GM12878 (cell line): ENCODE measurements around the gene CMTM4. TPM values are rescaled to one million over a fixed set of nuclear protein-coding genes. Genes with fewer than 3 reads are reported as not detected.

ENCODE experiments used
- ASH2L ChIP-seq: fragments of 300-600, 200-600 bp; sonication (generic); IDR thresholded peaks from 2 replicates; pipeline ENCODE4 v1.6.1; 2017; ENCODE audit warnings: low read depth, mild to moderate bottlenecking, borderline replicate concordance
- BRCA1 ChIP-seq: IDR thresholded peaks from 2 replicates; pipeline ENCODE4 v1.6.1; 2011; ENCODE audit warnings: low read depth, low read length, improper control_type of control experiment
- CBX5 ChIP-seq: sonication (generic); IDR thresholded peaks from 2 replicates; pipeline ENCODE4 v1.6.1; 2016; ENCODE audit warnings: low read depth, moderate library complexity, mild to moderate bottlenecking, inconsistent platforms
- CUX1 ChIP-seq: IDR thresholded peaks from 2 replicates; pipeline ENCODE4 v1.6.1; 2012; ENCODE audit warnings: improper control_type of control experiment, low read depth, low read length; ENCODE audit not compliant: insufficient replicate concordance
- EZH2 ChIP-seq: IDR thresholded peaks from 2 replicates; pipeline ENCODE4 v1.6.1; 2012; ENCODE audit warnings: low read depth, mild to moderate bottlenecking, control low read depth, inconsistent platforms, low read length, borderline replicate concordance; ENCODE audit not compliant: control insufficient read depth
- IKZF2 ChIP-seq, 2 experiments: fragments of 450-650 bp; IDR thresholded peaks; 2 replicates each; pipeline ENCODE4 v1.6.1; 2017; ENCODE audit warnings: mild to moderate bottlenecking in 2 of 2, moderate library complexity in 2 of 2
- MXI1 ChIP-seq: fragments of 150-350 bp; IDR thresholded peaks from 2 replicates; pipeline ENCODE4 v1.6.1; 2011; ENCODE audit warnings: low read depth, mild to moderate bottlenecking, inconsistent platforms, low read length, improper control_type of control experiment
- NFYA ChIP-seq: IDR thresholded peaks from 2 replicates; pipeline ENCODE4 v1.6.1; 2011; ENCODE audit warnings: low read depth, mild to moderate bottlenecking, low read length, improper control_type of control experiment, borderline replicate concordance
- RBBP5 ChIP-seq: fragments of 200-600 bp; sonication (generic); conservative IDR thresholded peaks from 2 replicates; pipeline ENCODE4 v1.6.1; 2016
- SIX5 ChIP-seq: IDR thresholded peaks from 2 replicates; pipeline ENCODE4 v1.6.1; 2011; ENCODE audit warnings: mild to moderate bottlenecking, low read depth, low read length, moderate library complexity; ENCODE audit not compliant: severe bottlenecking
- SRF ChIP-seq, 2 experiments: IDR thresholded peaks; 2 replicates each; pipeline ENCODE4 v1.6.1; 2011; ENCODE audit warnings: low read depth in 2 of 2, low read length in 2 of 2, mild to moderate bottlenecking in 1 of 2, moderate library complexity in 1 of 2
- ZBTB40 ChIP-seq: fragments of 450-650 bp; IDR thresholded peaks from 2 replicates; pipeline ENCODE4 v1.6.1; 2016; ENCODE audit warnings: mild to moderate bottlenecking, moderate library complexity, borderline replicate concordance
- polyA plus RNA-seq, 11 experiments: library from polyadenylated mRNA; depleted of rRNA in 4 of 11; unstranded in 6 of 11; stranded (reverse) in 5 of 11; fragments of >200 nt; fragmentation: Nextera tagmentation in 4 of 11; fragmentation: Illumina TruSeq in 1 of 11; extraction: Ambion mirVana in 4 of 11; extraction: Trizol in 1 of 11; gene quantifications; 1 replicate in 1 of 11; 2 replicates in 10 of 11; pipeline versions ENCODE4 v1.2.1 to v1.2.3, GENCODE V29; 2011 to 2016; ENCODE audit warnings: inconsistent platforms in 2 of 11, missing spikeins in 2 of 11, low read depth in 1 of 11
- total RNA-seq, 4 experiments: library from RNA; depleted of rRNA in 3 of 4; stranded (reverse); fragments of >200 nt in 3 of 4; fragmentation: Illumina TruSeq in 1 of 4; extraction: Trizol in 1 of 4; gene quantifications; 2 replicates each; pipeline versions ENCODE4 v1.2.1 to v1.2.3, GENCODE V29; 2013 to 2021
- TF ChIP-seq, protein P1 (sequence below): fragments of 450-650 bp; formaldehyde crosslinking; IDR thresholded peaks from 2 replicates; pipeline ENCODE4 v1.4.0; 2020; ENCODE audit warnings: mild to moderate bottlenecking, moderate library complexity

The CMTM4 gene
- total and polyA plus RNA-seq, 10 of the 15 experiments (the other 5 are each of a cell fraction or from before 2014, with no cell fraction given): 0.02 to 0.43 (median 0.15) TPM; not detected in 2

- TF ChIP-seq ZBTB40 (no peak), RBBP5 (no peak), ASH2L (no peak), BRCA1 (no peak), MXI1 (no peak), NFYA (no peak), EZH2 (no peak), SIX5 (no peak), CUX1 (no peak), CBX5 (0 out of 2 replicates have a peak, but pooled peaks have one; percentile 48), IKZF2 (IDR thresholded peaks at IDR 0.05) (no peak), SRF (IDR thresholded peaks at IDR 0.05; ENCODE audit: low read depth in 2 of 2, low read length in 2 of 2) (no peak)
- TF ChIP-seq, protein P1, sequence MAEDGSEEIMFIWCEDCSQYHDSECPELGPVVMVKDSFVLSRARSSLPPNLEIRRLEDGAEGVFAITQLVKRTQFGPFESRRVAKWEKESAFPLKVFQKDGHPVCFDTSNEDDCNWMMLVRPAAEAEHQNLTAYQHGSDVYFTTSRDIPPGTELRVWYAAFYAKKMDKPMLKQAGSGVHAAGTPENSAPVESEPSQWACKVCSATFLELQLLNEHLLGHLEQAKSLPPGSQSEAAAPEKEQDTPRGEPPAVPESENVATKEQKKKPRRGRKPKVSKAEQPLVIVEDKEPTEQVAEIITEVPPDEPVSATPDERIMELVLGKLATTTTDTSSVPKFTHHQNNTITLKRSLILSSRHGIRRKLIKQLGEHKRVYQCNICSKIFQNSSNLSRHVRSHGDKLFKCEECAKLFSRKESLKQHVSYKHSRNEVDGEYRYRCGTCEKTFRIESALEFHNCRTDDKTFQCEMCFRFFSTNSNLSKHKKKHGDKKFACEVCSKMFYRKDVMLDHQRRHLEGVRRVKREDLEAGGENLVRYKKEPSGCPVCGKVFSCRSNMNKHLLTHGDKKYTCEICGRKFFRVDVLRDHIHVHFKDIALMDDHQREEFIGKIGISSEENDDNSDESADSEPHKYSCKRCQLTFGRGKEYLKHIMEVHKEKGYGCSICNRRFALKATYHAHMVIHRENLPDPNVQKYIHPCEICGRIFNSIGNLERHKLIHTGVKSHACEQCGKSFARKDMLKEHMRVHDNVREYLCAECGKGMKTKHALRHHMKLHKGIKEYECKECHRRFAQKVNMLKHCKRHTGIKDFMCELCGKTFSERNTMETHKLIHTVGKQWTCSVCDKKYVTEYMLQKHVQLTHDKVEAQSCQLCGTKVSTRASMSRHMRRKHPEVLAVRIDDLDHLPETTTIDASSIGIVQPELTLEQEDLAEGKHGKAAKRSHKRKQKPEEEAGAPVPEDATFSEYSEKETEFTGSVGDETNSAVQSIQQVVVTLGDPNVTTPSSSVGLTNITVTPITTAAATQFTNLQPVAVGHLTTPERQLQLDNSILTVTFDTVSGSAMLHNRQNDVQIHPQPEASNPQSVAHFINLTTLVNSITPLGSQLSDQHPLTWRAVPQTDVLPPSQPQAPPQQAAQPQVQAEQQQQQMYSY (CRISPR knock-in tag): no peak
Measured at GRCh38 chr16:66604376-66605176, 92.0 kb downstream of the CMTM4 start, which contains the start of gene CMTM3 (continued).
